DND-41 (cell line): Measurements from ENCODE around the gene GAN.
A peak's percentile ranks its signal among the peaks of the same experiment; 100 is the strongest.

Experiments used
- ATAC-seq: fragments of 200-7000 bp; cut with Tn5 transposase; 3 replicates; pipeline ENCODE4 v1.9.1; 2021; ENCODE audit warnings: low read depth; ENCODE audit not compliant: insufficient read depth
- DNase-seq: peaks from one replicate; pipeline ENCODE4 v3.0.0-alpha.2; 2020
- H2AFZ ChIP-seq: 2 replicates; pipeline ENCODE4 v1.6.0; 2012; ENCODE audit warnings: low read depth, low read length
- H3K27ac ChIP-seq: 2 replicates; pipeline ENCODE4 v1.5.1; 2012; ENCODE audit warnings: low read length, inconsistent platforms
- H3K27me3 ChIP-seq: fragments of 200-600 bp; sonication (generic); 2 replicates; pipeline ENCODE4 v1.6.0; 2012; ENCODE audit warnings: low read length, mild to moderate bottlenecking, inconsistent platforms; ENCODE audit not compliant: insufficient read depth, poor library complexity
- H3K36me3 ChIP-seq: 2 replicates; pipeline ENCODE4 v1.5.1; 2012; ENCODE audit warnings: low read length, inconsistent platforms; ENCODE audit not compliant: insufficient read depth
- H3K4me1 ChIP-seq: 2 replicates; pipeline ENCODE4 v1.5.1; 2012; ENCODE audit warnings: mild to moderate bottlenecking, low read length; ENCODE audit not compliant: insufficient read depth
- H3K4me2 ChIP-seq: 2 replicates; pipeline ENCODE4 v1.6.0; 2012; ENCODE audit warnings: mild to moderate bottlenecking, moderate library complexity, low read length, inconsistent platforms; ENCODE audit not compliant: insufficient read depth
- H3K4me3 ChIP-seq, 2 experiments: fragments of 200-600 bp in 1 of 2; shearing (Covaris generic) in 1 of 2; 2 replicates each; pipeline ENCODE4 v1.5.1; 2012 to 2016; ENCODE audit warnings: inconsistent platforms in 2 of 2, low read length in 2 of 2, mild to moderate bottlenecking in 2 of 2, low read depth in 1 of 2, moderate library complexity in 1 of 2
- H3K79me2 ChIP-seq: 2 replicates; pipeline ENCODE4 v1.6.0; 2012; ENCODE audit warnings: low read length, inconsistent platforms; ENCODE audit not compliant: insufficient read depth
- H3K9ac ChIP-seq: 2 replicates; pipeline ENCODE4 v1.6.0; 2012; ENCODE audit warnings: low read depth, mild to moderate bottlenecking, inconsistent platforms, low read length, moderate library complexity
- H3K9me3 ChIP-seq: 2 replicates; pipeline ENCODE4 v1.5.1; 2012; ENCODE audit warnings: low read length, moderate library complexity, mild to moderate bottlenecking, inconsistent platforms; ENCODE audit not compliant: insufficient read depth, severe bottlenecking
- H4K20me1 ChIP-seq: 2 replicates; pipeline ENCODE4 v1.6.0; 2012; ENCODE audit warnings: low read length; ENCODE audit not compliant: insufficient read depth
- EZH2 ChIP-seq: IDR thresholded peaks from 3 replicates; pipeline ENCODE4 v1.6.1; 2012; ENCODE audit warnings: borderline replicate concordance, low read depth, mild to moderate bottlenecking, moderate library complexity, low read length, inconsistent platforms; ENCODE audit not compliant: severe bottlenecking
- TF ChIP-seq, protein P1 (sequence below): IDR thresholded peaks from 2 replicates; pipeline ENCODE4 v1.5.1; 2012; ENCODE audit warnings: borderline replicate concordance, low read length, moderate library complexity, mild to moderate bottlenecking; ENCODE audit not compliant: poor library complexity, severe bottlenecking; ENCODE audit errors: extremely low read depth

The GAN gene

DNA sequence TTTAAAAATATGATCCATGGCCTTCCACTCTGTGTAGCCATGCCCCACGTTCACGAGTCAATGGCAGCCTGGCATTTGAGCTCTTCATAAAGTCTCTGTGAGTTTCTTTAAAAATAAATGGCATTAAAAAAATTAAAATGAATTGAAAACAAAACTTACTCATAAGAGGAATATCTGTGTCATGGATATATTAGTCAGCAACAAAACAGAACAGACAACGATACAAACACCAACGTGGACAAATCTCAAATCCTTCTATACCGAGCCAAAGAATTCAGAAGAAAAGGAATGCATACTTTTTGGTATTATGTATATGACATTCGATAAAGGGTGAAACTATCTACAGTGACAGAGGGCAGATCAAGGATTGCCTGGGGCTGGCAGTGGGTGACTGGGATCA, 121.6 kb downstream of the GAN start:
- no peak for ATAC-seq
- no peak overlapping the region for H2AFZ ChIP-seq
- no peaks in the 10 kb centered on the region for H3K36me3 ChIP-seq
- TF ChIP-seq, protein P1, sequence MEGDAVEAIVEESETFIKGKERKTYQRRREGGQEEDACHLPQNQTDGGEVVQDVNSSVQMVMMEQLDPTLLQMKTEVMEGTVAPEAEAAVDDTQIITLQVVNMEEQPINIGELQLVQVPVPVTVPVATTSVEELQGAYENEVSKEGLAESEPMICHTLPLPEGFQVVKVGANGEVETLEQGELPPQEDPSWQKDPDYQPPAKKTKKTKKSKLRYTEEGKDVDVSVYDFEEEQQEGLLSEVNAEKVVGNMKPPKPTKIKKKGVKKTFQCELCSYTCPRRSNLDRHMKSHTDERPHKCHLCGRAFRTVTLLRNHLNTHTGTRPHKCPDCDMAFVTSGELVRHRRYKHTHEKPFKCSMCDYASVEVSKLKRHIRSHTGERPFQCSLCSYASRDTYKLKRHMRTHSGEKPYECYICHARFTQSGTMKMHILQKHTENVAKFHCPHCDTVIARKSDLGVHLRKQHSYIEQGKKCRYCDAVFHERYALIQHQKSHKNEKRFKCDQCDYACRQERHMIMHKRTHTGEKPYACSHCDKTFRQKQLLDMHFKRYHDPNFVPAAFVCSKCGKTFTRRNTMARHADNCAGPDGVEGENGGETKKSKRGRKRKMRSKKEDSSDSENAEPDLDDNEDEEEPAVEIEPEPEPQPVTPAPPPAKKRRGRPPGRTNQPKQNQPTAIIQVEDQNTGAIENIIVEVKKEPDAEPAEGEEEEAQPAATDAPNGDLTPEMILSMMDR, result no peak
- no peak for TF ChIP-seq EZH2
- peaks cover 53% of the 10 kb centered on the region for H3K4me1 ChIP-seq
- H4K20me1 ChIP-seq, result no peaks in the 10 kb centered on the region
- no peaks in the 10 kb centered on the region for H3K79me2 ChIP-seq
- no peaks in the 10 kb centered on the region for H3K9me3 ChIP-seq
- H3K4me3 ChIP-seq, result no peak overlapping the region
- no peak overlapping the region for H3K9ac ChIP-seq
- no peaks in the 10 kb centered on the region for H3K27me3 ChIP-seq
- no peak for DNase-seq
- H3K27ac ChIP-seq, result no peak overlapping the region
- H3K4me2 ChIP-seq, result no peak overlapping the region

DNA sequence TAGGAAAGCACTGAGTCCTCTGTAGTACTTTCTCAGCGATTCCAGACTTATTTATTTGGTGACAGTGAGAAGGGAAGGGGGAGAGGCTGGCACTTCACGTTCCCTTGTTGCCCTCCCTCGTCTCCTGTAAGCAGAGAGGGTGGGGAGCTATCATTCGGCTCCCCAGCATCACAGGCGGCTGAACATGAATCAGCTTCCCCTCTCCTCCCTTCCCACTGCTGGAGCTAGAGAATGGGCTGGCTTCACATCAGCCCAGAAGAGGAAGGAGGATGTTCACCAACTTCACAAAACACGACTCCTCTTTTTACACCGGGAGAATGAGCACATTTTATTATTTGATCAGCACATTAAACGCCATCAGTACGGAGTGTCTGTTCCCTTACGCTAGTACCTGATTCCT, 123.1 kb downstream of the GAN start:
- no peak overlapping the region for H3K9ac ChIP-seq
- no peaks in the 10 kb centered on the region for H3K27me3 ChIP-seq
- ATAC-seq, result no peak
- peak overlapping the region; percentile 33; the same call in 1 of the 2 replicates for H2AFZ ChIP-seq
- TF ChIP-seq, protein P1, result no peak
- no peak for TF ChIP-seq EZH2
- peaks cover 38% of the 10 kb centered on the region for H3K4me1 ChIP-seq
- no peaks in the 10 kb centered on the region for H3K9me3 ChIP-seq
- no peaks in the 10 kb centered on the region for H3K79me2 ChIP-seq
- DNase-seq, result no peak
- no peak overlapping the region for H3K4me3 ChIP-seq
- no peaks in the 10 kb centered on the region for H3K36me3 ChIP-seq
- peak overlapping the region; percentile 66 for H3K27ac ChIP-seq
- no peak overlapping the region for H3K4me2 ChIP-seq
- H4K20me1 ChIP-seq, result no peaks in the 10 kb centered on the region
